Stimulated activated CD8-positive, alpha-beta memory T cell treated with anti-CD3 and anti-CD28 coated beads, Interleukin-7, amount 100 ng/mL, for 4 hours (primary cell): Measurements from ENCODE around the gene SASH1.

Source experiments
- DNase-seq, 2 donors: peaks; one replicate each; pipeline ENCODE4 v3.0.0-alpha.2; 2020; ENCODE audit warnings: low read depth in 2 of 2

SASH1 gene

DNA sequence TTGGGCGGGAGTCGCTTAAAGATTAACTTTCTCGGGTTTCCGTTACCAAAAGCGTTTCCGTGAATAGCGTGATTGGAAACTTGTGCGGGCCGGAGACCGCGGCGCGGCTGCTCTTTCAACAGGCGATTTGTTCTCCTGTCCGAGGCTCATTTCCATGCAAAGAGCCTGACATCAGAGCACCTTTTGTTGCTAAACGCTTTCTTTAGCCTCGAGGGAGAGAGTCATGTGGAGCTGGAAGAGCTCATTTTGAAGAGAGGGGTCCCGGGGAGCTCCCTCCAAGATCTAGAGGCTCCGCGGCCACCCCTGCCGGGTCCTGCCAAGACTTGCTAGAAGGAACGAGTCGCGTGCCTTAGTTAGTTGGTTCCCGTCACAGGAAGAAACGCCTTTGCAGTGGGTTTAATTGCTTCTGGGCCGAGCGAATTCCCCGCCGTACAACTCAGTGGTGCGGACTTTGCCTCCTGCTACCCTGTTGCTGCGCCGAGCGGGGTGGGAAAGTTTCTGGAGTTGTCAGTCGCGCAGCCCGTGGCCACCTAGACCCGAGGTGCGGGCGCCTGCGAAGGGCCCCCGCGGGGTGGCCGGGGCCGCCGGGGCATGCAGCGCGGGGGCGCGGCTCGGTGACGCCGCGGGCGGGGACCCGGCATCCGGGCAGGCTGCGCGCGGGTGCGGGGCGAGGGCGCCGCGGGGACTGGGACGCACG is at the start of gene SASH1:
Gene SASH1, plus strand, starts transcription at position 489 of the 697 bp plus-strand sequence. CDS start 230 bp downstream, outside the sequence.
- no peak for DNase-seq

GRCh38 chr6:148293181-148293995 is 49.2 kb upstream of the SASH1 start:
- no peak for DNase-seq

DNA sequence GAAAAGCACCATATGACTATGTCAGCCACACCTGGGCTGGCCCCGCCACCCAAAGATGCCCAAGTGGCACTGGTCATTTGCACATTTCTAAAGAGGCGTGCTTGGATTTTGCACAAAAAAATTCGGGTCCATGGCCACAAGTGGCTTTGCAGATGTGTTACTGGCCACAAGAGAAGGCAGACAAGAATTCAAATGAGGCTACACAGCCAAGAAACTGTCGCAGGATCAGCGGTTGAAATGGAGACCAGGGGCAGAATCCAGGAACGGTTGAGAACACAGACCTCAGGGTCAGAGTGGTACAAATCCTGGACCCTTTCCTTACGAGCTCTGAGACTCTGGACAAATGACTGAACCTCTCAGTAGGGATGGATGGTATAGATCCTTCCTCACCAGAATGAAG is 48.6 kb upstream of the SASH1 start:
- DNase-seq: no peak

DNA sequence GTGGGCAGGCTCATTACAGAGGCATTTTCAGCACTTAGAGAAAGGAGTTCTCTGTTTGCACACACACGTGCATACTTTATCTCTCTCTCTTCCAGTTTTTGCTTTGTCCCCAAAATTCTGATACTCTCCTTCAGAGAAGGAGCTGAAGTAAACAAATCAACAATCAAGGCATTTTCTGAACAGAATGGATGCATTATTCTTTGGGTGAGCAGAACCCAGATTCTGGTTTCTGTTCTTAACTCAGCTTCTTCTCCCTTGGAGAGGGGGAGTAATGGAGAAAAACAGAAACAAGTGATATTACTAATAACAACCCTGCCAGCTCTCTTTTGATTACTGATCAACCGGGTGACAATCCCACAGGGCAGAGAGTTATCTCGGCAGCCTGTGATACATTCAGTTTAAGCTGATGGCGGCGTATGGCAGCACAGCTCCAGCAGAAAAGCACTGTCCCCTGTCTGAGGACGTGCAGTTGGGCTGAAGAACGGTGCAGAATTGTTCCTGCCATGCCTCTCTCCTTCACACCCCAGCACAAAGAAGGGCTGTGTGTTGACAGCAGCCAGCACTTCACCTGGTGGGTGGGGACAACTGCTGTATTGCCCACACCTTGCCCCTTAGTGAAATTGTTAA is 47.3 kb upstream of the SASH1 start:
- no peak for DNase-seq

DNA sequence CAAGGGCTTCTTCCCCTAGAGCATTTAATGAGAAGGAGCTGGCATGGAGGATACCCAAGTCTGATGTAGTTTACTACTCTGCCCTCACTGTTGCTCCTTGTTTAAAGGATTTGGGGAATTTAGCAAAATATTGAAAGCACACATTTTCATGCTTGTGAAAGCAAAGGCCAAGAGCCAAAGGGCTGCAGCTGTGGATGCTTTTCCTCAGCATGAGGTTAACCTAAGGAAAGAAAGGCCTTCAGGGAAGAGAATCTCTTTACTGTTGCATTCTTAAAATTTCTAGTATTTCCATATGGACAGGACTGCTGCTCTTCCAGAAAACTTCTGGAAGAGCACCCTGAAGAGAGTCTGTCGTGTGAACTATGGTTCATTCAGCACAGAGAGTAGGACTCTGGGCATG is 45.9 kb upstream of the SASH1 start:
- DNase-seq: no peak

DNA sequence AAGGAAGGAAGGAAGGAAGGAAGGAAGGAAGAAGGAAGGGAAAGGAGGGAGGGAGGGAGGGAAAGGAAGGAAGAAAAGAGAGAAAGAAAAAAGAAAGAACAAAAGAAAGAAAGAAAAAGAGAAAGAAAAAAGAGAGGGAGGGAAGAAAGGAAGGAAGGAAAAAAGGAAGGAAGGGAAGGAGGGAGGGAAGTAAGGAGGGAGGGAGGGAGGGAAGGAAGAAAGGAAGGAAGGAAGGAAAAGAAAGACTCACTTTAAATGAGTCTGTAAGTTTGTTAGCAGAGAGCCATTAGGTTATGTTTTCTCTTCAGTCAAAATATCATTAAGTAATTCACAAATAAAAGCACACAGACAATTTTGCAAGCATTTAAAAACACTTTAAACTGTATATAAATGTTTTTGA is 44.0 kb upstream of the SASH1 start:
- no peak for DNase-seq

DNA sequence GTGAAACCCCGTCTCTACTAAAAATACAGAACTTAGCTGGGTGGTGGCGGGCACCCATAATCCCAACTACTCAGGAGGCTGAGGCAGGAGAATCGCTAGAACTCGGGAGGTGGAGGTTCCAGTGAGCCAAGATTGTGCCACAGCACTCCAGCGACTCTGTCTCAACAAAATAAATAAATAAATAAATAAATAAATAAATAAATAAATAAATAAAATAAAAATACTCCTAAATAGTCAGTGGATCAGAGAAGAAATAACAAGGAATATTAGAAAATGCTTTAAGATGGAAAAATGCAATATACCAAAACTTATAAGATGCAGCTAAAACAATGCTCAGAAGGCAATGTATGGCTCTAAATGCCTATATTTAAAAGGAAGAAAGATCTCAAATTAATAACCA is 39.0 kb upstream of the SASH1 start:
- no peak for DNase-seq

- no peak for DNase-seq
Observed at GRCh38 chr6:148304976-148305375, 37.7 kb upstream of the SASH1 start.

GRCh38 chr6:148306286-148306685 is 36.4 kb upstream of the SASH1 start:
- DNase-seq: no peak

DNA sequence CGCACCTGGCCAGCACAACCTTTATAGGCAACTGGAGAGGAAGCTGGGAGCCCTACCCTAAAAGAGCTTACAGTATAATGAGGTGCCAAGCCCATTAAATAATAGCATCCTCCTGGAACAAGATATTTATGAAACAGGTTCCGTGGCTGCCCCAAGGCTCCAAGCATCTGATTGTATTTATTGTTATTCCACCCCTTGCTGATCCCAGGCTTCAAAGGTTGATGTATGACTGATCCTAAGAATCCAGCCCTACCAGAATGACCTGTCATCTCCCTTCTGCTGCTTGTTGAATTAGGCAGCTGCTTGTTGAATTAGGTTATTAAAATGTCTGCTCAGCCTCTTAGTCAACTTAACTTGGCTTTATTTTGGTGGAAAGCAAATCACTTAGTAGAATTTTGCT is 35.2 kb upstream of the SASH1 start:
- DNase-seq: no peak

DNA sequence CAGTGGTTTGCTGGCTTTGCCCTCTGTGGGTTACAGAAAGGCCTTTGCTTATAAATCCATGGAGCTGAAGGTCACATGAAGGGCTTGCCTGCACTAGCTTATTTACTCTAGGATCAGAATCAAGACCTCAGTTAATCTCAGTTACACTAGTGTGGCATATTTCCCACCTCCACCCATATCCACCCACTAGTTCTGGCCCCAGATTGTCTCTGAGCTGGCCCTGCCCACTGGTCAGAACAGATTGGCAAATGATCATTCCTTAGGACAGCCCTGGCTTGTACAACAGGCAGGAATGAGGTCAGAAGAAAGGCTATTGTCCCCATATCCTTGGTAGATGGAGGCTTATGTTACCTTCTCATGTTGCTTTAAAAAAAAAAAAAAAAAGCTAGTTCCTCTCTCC is 33.3 kb upstream of the SASH1 start:
- no peak for DNase-seq

DNA sequence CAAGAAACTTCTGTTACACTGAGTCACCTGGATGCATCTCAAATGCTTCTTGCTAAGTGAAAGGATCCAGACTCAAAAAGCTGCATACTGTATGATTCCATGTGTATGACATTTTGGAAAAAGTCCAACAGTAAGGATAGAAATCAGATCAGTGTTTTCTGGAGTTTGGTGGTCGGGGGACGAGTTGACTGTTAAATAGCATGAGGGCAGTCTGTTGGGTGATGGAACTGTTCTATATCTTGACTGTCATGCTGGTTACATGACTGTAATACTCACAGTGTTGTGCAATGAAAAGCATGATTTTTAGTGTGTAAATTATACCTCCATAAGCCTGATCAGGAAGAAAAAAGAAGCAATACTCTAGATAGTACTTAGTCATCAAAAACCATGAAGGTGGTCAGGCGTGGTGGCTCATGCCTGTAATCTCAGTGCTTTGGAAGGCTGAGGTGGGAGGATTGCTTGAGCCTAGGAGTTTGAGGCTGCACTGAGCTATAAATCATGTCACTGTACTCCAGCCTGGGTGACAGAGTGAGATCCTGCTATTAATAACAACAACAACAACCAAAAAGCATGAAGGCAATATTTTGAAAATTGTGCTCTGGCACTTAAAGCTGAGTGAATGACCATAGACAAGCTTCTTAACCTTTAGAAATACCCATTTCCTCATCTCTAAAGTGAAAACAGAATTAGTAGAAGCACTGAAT is 30.5 kb upstream of the SASH1 start:
- no peak for DNase-seq

GRCh38 chr6:148313488-148313887 is 29.1 kb upstream of the SASH1 start:
- no peak for DNase-seq

DNA sequence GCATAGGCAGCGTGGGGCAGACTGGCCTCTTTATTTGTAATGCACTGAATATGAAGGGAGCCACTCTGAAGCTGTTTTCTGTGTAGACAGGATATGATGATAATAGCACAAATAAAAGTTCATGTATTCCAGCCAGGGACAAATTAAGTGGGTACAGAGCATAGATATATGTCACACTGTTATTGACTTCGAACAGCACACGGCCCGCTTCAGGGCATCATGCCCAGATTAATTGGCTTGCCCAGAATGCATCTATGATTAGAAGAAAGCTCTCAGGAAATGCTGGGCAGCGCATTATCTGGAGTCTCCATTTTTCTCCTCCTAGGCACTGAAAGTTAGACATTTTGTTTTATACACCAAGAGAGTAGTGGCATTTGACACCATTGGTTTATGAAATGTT is 26.3 kb upstream of the SASH1 start:
- DNase-seq: no peak

DNA sequence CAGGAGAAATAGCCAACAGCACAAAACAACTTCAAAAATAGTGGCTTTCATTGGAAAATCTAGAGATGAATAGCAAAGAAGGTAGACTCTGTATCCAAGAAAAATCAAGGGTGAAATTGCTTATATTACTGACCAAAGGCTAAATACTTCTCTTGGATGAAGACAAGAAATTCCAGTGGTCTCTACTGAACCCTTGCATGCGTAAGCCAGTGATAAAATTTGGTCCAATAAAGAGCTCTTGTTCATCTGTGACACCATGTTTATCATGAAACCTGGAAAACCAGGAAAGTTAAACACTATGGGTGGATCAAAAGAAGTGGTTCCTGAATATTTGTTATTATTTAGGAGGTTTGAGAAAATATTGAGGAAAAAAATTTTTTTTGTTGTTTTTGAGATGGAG is 25.6 kb upstream of the SASH1 start:
- no peak for DNase-seq

- no peak for DNase-seq
Observed at GRCh38 chr6:148317739-148318138, 24.9 kb upstream of the SASH1 start.

DNA sequence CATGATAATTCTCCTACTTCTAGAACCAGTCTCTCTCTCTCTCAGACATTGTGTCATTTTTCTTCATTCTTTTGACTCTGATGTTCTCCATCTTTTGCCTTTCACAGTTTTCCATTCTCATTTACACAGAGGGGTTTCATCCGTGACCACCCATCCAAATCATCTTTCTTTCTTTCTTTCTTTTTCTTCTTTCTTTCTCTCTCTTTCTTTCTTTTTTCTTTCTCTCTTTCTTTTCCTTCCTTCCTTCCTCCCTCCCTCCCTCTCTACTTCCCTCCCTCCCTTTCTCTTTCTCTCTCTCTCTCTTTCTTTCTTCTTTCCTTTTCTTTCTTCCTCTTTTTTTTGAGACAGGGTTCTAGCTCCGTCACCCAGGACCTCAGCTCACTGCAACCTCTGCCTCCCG is 19.9 kb upstream of the SASH1 start:
- DNase-seq: no peak

DNA sequence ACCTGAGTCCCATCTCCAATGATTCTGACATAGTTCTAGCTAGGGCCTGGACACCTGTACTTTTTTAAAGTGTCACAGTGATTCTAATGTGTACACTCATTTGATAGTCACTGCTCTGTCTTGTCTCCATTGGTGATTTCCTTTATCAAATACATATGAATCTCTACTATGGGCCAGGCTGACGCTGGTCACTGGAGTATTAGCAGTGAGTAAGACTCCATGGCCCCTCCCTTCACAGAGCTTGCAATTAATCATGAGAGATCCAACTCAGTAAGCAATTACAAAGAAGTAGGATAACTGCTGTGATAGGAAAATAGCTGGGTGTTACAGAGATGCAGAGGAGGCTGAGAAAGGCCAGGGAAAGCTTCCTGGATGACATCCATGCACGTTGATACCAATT is 19.3 kb upstream of the SASH1 start:
- no peak for DNase-seq

DNA sequence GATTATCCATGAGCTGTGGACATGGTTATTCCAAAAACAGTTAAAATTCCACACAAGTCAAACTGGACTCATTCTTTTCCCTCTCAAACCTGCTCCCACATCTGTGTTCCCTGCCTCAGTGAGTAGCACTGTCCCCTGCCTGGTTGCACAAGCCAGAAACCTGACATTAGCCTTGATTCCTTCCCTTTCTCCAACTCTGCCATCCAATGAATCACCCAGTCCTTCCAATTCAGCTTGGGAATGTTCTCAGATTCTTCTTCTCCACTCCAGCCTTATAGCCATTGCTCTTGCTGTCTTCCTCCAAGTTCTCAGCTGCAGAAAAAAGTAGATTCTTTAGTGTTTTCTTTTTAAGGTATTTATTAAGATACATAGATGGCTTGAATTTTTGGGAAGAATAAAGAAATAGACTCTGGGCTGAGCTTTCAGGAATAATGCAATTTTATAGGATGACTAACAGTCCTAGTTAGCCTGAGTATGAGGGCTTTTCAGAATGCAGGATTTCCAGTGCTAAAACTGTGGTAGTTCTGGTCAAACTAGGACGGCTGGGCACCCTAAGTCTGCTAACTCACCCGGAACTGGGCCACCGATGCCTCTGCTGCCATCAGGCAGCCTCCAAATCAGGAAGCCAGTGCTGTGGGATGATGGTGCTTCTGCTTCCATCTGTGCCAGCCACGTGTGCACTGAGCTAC is 18.2 kb upstream of the SASH1 start:
- no peak for DNase-seq

GRCh38 chr6:148325316-148326068 is 17.1 kb upstream of the SASH1 start:
- no peak for DNase-seq
